Stimulated activated CD8-positive, alpha-beta memory T cell treated with anti-CD3 and anti-CD28 coated beads, Interleukin-15, amount 100 ng/mL, for 1 hour (primary cell): ENCODE measurements around the gene ADARB2.

Experiments
- DNase-seq: peaks from one replicate; pipeline ENCODE4 v3.0.0-alpha.2; 2020; ENCODE audit warnings: low read depth

ADARB2 gene

DNA sequence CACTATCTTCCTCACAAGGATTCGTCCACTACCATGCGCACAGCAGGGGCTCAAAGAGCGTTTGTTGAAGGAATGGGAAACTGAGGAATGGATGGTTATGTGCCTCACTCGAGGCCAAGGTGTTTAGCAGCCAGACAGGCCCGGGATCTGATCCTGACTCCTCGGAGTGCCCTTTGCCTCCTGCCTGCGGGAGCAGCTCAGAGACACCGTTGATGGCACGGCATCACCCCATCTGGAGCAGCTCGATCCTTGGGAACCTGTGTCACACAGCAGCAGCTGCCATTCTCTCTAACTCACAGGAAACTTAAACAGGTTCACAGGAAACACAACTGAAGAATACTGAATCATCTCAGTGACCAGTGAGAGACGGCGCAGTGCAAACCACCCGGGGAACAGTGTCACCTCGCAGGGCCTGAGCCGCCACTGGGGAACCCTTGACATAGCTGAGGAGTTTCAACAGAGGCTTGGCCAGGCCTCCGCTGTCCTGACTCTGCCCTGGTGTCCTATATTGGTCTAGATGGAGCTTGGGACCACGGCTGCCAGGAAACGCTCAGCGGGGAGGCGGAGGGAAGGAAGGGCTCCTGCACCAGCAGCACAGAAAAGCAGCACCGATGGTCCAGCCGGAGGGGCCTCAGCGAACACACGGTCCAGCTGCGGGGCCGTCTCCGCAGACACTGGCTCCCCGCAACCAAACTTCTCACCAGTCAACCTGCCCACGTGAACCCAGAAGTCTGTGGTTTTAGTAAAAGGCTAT is 169.4 kb downstream of the ADARB2 start:
- DNase-seq, result no peak

DNA sequence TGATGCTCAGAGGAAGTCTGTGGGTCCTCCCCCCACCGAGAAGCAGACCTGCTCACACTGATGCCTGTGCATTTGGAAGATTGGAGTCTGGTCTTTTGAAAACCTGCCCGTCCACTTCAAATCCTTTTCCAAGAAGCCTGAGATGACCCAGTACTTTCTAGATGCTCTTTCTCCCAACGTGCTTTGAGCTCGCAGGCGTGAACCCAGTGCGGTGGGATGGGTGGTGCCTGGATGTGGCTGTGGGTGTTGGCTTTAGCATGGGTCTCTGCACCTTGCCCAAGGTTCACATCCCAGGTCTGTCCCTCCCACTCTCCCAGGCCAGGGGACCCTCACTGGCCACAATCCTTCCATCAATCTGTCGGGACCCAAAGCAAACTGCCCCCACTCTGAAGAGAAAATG is 170.2 kb downstream of the ADARB2 start:
- DNase-seq, result no peak

DNA sequence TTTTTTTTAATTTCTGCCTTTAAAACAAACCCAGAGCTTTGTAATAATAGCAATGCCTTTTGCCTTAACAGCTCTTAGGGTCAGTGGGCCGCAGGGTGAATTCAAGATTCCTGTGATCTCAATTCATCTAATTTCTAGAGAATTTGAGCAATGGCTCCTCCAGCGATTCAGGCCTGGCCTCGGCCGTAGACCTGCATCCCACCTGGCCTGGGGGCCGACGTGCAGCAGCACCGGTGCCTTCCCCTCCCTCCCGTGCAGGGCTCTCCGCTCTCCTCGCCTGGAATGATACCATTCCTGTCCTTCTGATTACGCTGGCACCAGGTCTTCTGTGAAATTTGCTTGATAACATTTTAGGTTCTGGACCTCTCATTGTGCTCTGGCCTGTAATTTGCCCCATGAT is 172.5 kb downstream of the ADARB2 start:
- no peak for DNase-seq

DNA sequence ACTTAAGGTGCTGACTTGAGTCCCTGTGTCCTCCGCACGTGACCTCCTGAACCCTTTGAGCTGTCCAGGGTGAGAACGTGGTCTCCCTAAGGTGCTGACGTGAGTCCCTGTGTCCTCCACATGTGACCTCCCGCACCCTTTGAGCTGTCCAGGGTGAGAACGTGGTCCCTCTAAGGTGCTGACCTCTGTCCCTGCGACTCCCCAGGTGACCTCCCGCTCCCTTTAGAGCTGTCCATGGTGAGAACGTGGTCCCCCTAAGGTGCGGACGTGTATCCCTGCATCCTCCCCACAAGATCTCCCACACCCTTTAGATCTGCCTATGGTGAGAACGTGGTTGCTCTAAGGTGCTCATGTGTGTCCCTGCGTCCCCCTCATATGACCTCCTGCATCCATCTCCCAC is 174.3 kb downstream of the ADARB2 start:
- DNase-seq, result no peak

DNA sequence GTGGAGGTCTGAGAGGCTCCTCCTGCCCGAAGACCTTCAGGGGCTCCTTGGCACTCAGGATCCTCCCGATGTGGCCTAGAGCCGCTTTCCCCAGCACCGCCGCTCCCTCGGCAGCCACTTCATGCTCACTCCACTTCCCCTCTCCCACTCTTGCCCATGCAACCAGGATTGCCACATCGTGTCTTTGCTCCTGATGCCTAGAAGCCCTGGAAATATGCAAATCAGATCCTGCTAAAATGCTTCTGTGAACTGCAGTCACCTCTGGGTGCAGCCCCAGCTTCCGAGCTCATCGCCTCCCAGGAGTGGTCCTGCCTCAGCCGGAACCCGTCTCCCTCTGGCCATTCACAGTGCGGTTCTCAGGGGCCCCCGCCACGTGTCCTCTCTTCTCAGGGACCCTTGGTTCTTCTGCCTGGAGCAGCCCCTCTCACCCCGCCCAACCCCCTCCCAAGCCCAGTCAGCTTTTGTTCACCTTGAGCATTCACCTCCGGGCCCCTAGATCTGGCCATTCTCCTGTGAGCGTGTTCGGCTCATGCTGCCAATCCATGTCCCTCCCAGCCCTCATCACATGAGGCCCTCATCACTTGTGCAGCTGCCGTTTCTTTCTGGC is 175.5 kb downstream of the ADARB2 start:
- no peak for DNase-seq

DNA sequence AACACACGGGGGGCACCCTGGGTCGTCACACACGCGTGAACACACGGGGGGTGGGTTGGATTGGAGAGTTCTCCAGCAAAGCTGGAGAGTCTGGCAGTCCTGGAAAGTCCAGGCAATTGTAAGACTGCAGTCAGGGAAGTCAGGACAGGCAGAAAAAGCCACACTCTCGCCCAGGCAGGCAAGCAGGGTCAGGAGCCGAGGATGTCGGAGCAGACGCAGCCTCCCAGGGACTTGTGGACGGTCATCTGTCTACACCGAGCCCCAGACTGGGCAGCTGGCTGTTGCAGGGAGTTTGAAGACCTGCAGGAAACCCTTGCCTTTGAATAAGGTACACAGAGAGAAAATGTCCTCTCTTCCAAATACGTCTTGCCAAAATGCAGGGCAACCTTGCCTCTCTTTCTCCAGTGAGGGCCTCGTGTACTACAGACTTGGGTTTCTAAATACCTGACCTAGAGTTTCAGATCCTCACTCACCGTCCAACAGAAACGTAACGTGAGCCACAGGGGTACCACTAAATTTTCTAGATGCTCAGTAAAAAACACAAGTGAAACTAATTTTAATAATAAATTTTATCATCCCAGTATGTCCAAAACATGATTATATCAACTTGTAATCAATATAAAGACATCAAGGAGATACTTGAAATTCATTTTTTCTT is 176.7 kb downstream of the ADARB2 start:
- no peak for DNase-seq

DNA sequence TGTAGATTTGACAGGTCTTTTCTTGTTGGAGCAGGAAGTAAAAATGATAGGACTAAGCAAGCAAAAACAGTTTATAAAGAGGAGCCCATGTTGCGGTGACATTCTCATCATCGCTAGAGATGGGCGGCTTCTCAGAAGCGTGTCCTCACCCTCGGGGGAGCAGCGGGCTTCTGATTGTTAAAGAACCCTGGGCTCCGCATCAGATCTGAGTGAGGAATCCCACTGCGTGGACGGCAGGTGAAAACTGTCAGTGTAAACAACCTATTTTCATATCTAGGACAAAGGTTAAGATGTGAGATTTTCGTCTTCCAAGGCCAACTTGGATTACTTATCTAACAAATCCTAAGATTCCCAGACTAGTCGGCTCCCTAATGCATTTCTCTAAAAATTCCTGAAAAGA is 177.6 kb downstream of the ADARB2 start:
- DNase-seq, result no peak

DNA sequence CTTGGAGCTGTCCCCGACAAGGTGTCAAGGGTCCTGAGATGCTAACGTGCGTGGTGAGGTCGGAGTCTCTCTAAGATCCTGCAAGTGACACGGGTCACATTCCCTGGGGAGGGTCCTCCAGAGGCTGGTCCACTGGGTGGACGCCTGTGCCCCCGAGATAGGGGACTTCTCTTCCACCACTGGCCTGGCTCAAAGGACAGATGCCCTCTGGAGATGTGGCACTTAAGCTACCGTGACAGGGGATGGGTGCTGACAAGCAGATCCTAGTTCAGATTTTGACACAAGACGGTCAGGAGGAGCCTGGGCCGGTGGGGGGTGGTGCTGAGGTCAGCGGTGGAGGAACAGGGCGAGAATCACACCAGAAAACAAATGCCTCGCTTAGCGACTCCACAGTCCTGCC is 178.0 kb downstream of the ADARB2 start:
- no peak for DNase-seq

DNA sequence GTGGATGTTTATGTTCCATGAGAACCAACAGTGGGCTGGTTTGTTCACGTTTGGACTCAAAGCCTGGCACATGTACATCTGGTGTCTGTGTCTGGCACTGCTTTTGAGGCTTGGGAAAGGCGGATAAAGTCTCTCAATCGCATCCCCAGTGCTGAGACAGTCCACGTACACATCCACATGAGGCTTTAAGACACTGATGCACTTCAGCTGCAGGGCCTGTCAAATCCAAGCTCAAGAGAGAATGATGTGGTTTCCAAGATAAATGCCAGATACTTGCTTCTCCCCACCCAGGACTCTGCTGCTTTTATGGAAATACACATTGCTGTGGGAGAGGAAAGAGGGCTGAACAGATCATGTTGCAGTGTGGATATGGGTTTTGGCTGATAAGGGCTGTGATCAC is 178.4 kb downstream of the ADARB2 start:
- DNase-seq, result no peak

DNA sequence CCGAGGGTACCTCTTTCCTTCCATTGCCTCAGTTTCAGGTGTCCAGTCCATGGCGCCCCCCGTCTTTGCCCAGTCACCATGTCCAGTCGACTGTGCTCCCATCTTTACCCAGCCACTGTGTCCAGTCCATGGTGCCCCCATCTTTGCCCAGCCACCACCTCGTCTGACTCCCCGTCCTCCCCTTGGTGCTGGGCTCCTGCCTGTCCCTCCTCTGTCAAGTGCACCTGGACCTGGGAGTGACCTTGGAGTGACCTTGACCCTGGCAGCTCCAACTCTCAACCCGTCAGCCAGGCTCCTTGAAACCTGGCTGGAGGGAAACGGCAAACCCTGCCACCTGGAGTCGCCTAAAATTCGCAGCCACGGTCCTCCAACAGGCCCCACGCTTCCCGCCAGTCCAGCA is 180.2 kb downstream of the ADARB2 start:
- no peak for DNase-seq

DNA sequence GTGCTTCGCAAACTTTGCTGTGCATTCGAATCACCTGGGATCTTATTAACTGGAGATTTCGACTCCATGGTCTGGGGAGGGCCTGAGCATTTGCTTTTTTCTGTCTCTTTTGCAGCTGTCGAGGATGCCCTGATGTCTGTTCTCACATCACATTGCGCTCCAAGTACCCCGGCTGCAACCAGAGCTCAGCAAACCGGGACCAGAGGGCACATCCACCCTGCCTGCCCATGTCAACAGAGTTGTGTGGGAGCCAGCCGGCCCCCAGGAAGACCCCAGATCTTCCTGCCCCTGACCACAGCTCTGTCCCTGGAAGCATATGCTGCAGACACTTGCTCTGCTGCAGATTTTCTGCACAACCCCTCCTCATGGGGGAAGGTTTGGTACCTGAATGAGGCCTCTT is 180.8 kb downstream of the ADARB2 start:
- DNase-seq, result no peak

DNA sequence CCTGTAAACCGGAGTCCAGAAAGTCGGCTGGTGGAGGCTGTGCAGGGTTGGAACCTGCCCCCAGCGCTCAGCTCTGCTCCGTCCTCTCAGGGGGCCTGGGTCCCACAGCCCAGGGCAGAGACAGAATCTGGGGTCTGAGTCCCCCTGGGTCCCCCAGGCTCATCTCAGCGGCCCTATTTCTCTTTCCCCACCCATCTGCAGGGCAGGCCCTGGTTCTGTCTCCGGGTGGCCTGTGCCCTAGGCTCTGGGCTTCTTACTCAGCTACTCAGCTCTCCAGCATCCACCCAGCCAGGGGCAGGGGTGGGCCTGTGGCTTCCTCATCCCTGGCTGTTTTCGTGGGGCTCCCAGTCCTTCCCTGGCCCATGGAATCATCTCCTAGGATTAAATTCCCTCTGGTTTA is 183.4 kb downstream of the ADARB2 start:
- no peak for DNase-seq

DNA sequence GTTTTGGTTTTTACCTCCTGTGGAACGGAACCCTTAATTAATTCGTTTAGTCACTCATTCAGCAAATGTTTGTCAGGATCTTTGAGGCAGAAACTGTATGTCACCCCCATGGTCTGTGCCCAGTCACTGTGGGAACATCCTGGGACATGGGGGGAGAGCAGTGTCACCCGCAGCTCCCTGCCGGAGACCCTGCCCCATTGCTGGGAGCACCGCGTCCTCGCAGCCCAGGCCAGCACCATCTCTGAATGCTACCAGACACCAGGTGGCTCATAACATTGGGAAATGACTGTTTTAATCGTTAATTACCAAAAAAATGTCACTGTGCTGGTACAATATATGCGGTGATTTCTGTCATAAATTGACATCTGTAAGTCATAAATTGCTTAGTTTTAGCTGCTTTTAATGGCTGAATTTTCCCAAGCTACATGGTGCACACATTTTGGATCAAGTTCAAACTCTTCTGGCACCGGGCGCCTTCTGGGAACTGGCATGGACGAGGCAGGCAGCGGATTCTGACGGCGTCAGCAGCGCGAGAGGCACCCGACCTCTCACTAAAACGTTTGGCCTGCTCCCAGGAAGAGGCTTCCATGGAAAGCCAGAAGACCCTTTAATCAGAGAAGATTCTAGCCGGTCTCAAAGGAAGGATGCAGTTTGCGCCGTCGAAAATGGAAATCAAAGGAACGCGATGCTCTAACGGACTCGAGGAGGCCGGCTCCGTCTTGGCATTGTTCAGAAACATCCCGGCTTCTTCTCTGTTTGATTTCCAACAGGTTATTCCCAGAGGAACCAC is 184.2 kb downstream of the ADARB2 start:
- DNase-seq, result no peak

DNA sequence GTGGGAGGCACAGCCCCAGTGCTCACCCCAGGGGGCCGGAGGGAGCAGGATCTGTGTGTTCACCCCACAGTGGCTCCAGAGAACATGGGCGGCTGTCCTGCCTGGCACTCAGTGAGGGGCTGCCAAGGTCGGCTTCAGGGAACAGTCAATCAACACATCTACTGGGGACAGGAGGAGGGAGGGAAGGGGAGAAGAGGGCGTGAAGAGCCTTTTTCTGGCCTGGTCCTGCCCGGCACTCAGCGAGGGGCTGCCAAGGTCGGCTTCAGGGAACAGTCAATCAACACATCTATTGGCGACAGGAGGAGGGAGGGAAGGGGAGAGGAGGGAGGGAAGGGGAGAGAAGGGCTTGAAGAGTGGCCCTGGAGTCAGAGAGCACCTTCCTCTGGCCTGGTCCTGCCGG is 184.9 kb downstream of the ADARB2 start:
- no peak for DNase-seq

DNA sequence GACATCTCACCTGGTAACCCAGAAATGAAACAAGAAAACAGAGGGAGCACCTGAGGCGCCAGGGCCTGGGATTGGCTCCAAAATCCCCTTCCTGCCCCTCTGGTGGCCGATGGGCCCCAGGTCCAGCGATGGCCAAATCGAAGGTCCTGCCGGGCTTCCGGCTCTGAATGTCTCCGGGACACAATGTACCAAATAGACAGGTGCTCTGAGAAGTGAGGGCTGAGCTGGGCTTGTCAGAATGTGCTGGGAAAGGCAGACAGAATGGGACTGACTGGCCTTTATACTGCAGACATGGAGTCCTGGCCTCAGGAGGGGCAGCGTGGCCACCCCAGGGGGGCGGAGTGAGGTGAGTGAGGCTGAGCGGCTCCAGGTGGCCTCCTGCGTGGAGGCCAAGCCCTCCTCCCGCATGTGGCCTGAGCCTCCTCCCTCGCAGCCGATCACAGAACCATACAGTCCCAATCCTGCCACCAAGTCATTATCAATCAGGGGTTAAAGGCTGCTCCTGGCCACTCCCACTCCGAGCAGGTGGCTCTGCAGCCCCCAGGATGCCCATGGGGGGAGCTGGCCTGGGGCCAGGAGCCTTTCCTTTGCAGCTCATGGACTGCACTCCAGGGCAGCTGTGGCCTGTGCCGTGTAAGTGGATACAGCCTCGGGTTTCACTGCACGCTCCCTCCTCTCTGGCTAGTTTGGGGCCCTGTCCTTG is 185.5 kb downstream of the ADARB2 start:
- no peak for DNase-seq

DNA sequence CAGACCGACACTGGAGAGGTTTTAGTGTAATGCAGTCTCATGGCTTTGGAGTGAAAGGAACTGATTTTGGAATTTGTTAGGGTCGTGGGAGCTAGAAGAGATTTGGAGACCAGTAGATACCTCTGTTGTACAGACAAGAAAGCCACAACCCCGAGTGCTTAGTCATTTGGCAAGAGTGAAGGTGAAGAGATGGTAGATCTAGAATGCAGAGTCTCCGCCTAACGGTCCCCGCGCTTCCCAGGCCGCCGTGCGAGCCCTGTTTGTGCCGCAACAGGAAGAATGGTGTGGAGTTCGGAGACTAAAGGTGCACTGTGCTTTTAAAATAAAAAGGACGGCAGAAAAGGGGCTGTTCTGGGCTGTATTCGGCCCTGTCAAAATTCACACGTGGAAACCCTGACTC is 186.7 kb downstream of the ADARB2 start:
- no peak for DNase-seq

DNA sequence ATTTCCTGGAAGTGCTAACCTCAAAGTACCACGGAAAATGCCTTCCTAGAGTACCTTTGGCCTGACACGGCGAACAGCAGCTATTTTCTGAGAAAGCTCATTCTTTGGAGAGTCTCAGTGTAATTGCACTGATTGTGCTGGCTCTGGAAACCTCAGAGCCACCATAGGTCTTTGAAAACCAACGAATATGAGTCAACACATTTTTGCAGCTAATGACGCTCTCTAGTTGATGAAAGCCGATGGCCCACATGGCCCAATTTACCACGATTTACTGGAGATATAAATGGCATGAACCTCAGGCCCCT is 187.1 kb downstream of the ADARB2 start:
- DNase-seq, result no peak

DNA sequence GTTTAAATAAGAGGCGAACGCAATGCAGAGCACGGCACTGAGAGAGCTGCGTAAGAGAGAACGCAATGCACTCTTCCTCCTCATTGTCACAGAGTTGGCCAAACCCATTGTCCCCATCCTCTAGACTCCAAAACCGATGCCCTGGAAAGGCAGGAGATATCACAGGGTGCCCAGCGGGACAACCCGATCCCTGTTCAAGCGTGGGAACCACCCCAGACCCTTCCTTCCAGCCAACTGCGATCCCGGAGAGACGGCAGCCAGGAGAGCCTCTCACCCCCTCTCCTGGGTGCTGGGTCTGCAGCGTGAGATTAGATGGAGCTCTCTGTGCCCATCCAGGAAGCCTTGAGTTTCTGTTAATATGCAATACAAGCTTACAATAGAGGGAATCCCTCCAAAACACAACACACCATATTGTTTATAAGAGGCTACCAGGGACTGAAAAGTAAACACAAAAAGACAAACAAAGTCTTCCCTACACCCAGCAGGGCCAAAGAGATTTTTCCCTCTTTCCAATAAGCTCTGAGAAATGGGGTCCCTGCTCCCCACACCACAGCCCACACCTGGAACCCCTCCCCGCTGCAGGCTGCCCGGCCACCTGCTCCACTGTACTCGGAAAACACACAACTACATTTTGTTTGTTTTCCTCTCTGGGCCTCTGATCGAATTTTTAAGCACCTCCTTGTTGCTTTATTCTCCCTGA is 187.6 kb downstream of the ADARB2 start:
- DNase-seq, result no peak

DNA sequence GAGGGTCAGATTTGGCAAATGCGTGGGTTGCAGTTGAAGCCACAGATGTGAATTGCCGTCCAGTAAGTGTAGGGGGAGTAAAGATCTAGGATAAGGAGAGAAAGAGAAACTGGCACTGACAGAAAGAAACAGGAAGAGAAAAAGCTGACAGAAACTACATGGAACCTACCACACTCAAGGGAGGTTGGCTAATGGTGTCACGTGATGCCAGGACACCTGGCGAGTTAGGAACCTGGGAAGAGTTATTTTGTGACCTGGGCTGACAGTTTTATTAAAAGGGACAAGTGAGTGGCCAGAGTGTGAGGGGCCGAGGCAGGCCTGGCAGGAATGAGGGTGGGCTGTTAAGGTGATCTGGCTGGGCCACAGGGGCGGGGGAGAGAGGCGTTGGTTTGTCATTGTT is 188.7 kb downstream of the ADARB2 start:
- DNase-seq, result no peak

DNA sequence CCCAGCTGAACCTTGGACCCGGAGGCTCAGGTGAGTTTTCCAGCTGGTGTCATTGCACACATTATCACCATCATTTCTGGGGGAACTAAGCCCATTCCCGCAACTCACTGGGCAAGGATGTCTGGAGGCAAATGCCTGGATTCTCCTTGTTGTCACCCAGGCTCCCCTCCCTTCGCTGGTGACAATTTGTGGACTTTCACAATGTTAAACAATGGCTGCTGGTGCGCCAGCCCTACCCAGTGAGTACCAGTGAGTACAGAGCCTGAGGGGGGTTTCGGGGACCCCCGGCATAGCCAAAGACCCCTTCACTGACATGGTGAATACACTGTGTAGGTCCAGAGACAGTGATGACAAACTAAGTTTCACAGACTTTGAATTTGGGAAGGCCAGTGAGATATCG is 189.2 kb downstream of the ADARB2 start:
- no peak for DNase-seq

DNA sequence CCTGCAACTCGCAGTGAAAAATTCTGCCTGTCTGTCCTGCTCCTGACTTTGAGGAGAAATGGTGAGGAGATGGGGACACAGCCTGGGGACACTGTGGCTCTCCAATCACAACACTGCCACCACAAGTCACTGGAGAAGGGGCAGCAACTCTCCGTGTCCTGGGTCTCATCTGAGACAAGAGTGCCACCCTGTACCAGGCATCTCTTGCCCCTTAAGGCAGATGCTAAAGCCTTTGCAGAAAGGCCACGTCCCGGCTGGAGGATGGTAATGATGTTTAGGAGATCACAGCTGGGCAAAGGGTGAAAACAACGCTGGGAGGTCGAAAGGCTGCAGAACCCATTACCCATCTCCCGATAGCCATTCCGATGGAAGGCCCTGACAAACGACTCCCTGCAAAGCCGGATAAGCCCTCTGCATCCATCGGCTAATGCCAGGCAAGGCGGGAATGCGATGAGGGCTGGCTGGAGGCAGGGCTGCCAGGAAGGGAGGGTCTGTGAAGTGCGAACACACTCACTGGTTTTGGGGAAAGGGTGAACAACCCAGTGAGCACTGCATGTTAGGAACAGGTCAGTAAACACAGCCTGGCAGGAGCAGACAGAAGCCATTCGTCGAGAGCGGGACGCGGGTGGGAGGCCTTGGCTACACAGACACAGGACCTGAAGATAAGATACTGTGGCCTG is 190.8 kb downstream of the ADARB2 start:
- no peak for DNase-seq
